CD14-positive monocyte (primary cell): ENCODE results near the gene IPO9. TPM values are rescaled to one million over a fixed set of nuclear protein-coding genes. Genes with fewer than 3 reads are reported as not detected.

Experiments
- DNase-seq, 3 donors: peaks; one replicate each; pipeline ENCODE4 v3.0.0-alpha.2; 2011 to 2022
- H2AFZ ChIP-seq: 2 replicates; pipeline ENCODE4 v1.6.0; 2012; ENCODE audit warnings: mild to moderate bottlenecking, low read depth, low read length, inconsistent platforms; ENCODE audit not compliant: insufficient read depth, poor library complexity, severe bottlenecking
- H3K27ac ChIP-seq, 2 donors: 1 replicate in 1 of 2; 2 replicates in 1 of 2; pipeline ENCODE4 v1.5.1; 2012 to 2013; ENCODE audit warnings: low read length in 2 of 2, control low read depth in 1 of 2, inconsistent platforms in 1 of 2, low read depth in 1 of 2, mild to moderate bottlenecking in 1 of 2
- H3K27me3 ChIP-seq, 2 donors: one replicate each; pipeline versions ENCODE4 v1.6.0 to v1.6.1; 2011 to 2013; ENCODE audit warnings: low read length in 2 of 2; ENCODE audit not compliant: control insufficient read depth in 2 of 2, insufficient read depth in 2 of 2
- H3K36me3 ChIP-seq, 2 donors: replicated peaks in 1 of 2; 1 replicate in 1 of 2; 2 replicates in 1 of 2; pipeline versions ENCODE4 v1.5.1 to v1.6.1; 2012 to 2013; ENCODE audit warnings: low read length in 2 of 2, control low read depth in 1 of 2, inconsistent platforms in 1 of 2, mild to moderate bottlenecking in 1 of 2; ENCODE audit not compliant: insufficient read depth in 2 of 2, control insufficient read depth in 1 of 2
- H3K4me1 ChIP-seq, 2 donors: 1 replicate in 1 of 2; 2 replicates in 1 of 2; pipeline versions ENCODE4 v1.5.1 to v1.6.1; 2012 to 2013; ENCODE audit warnings: low read length in 2 of 2, control low read depth in 1 of 2, inconsistent platforms in 1 of 2, mild to moderate bottlenecking in 1 of 2, moderate library complexity in 1 of 2; ENCODE audit not compliant: insufficient read depth in 2 of 2, control insufficient read depth in 1 of 2
- H3K4me2 ChIP-seq: replicated peaks from 2 replicates; pipeline ENCODE3; 2012; ENCODE audit warnings: low read length, moderate library complexity, mild to moderate bottlenecking; ENCODE audit not compliant: poor library complexity, severe bottlenecking; ENCODE audit errors: extremely low read depth
- H3K4me3 ChIP-seq, 3 experiments: fragments of 200-600 bp in 1 of 3; sonication (generic) in 1 of 3; replicated peaks in 1 of 3; 1 replicate in 2 of 3; 2 replicates in 1 of 3; pipeline ENCODE4 v1.5.1; 2011 to 2013; ENCODE audit warnings: low read length in 3 of 3, mild to moderate bottlenecking in 3 of 3, control low read depth in 2 of 3, low read depth in 2 of 3, inconsistent platforms in 1 of 3, moderate library complexity in 1 of 3
- H3K79me2 ChIP-seq: 2 replicates; pipeline ENCODE4 v1.6.0; 2012; ENCODE audit warnings: mild to moderate bottlenecking, control low read depth, inconsistent platforms, low read length, moderate library complexity; ENCODE audit not compliant: insufficient read depth
- H3K9ac ChIP-seq: 2 replicates; pipeline ENCODE4 v1.6.0; 2017; ENCODE audit warnings: low read length, mild to moderate bottlenecking; ENCODE audit not compliant: insufficient read depth, poor library complexity, severe bottlenecking
- H3K9me3 ChIP-seq, 2 donors: replicated peaks in 1 of 2; 1 replicate in 1 of 2; 2 replicates in 1 of 2; pipeline versions ENCODE4 v1.5.1 to v1.6.1; 2012 to 2013; ENCODE audit warnings: low read length in 2 of 2, control low read depth in 1 of 2; ENCODE audit not compliant: control insufficient read depth in 1 of 2, insufficient read depth in 1 of 2
- H4K20me1 ChIP-seq: 2 replicates; pipeline ENCODE4 v1.6.0; 2012; ENCODE audit warnings: mild to moderate bottlenecking, low read length, control low read depth, moderate library complexity; ENCODE audit not compliant: insufficient read depth
- H3K27ac Mint-ChIP-seq, 7 donors: one replicate each; pipeline ENCODE4 v1.8.0; 2020; ENCODE audit warnings: mild to moderate bottlenecking in 7 of 7, mixed read lengths in 7 of 7, moderate library complexity in 6 of 7, inconsistent platforms in 2 of 7
- H3K27me3 Mint-ChIP-seq, 3 donors: one replicate each; pipeline ENCODE4 v1.8.0; 2021 to 2022; ENCODE audit warnings: low read depth in 3 of 3, mild to moderate bottlenecking in 3 of 3, mixed read lengths in 3 of 3, moderate library complexity in 3 of 3, inconsistent platforms in 1 of 3
- H3K36me3 Mint-ChIP-seq, 2 donors: one replicate each; pipeline ENCODE4 v1.8.0; 2020; ENCODE audit warnings: mixed read lengths in 2 of 2, inconsistent platforms in 1 of 2, mild to moderate bottlenecking in 1 of 2
- H3K4me1 Mint-ChIP-seq: one replicate; pipeline ENCODE4 v1.8.0; 2020; ENCODE audit warnings: mild to moderate bottlenecking, mixed read lengths
- H3K4me3 Mint-ChIP-seq, 2 donors: one replicate each; pipeline ENCODE4 v1.8.0; 2020; ENCODE audit warnings: mild to moderate bottlenecking in 2 of 2, mixed read lengths in 2 of 2, moderate library complexity in 1 of 2
- H3K9me3 Mint-ChIP-seq, 7 donors: one replicate each; pipeline ENCODE4 v1.8.0; 2020 to 2022; ENCODE audit warnings: mixed read lengths in 7 of 7, mild to moderate bottlenecking in 6 of 7, moderate library complexity in 6 of 7, inconsistent platforms in 2 of 7
- CTCF ChIP-seq: fragments of 200-600 bp; IDR thresholded peaks from one replicate; pipeline ENCODE4 v1.8.0; 2022; ENCODE audit warnings: antibody characterized with exemption, mild to moderate bottlenecking
- WGBS: methylation state at CpG from one replicate; pipeline ENCODE4 v1.1.5; 2013; ENCODE audit warnings: missing lambda C conversion rate; ENCODE audit not compliant: insufficient coverage; 5-methylcytosine and 5-hydroxymethylcytosine counted together
- intact Hi-C, 2 donors: fragments of 100-400 bp; cut with micrococcal nuclease; formaldehyde crosslinking; loops; one replicate each; pipeline versions ENCODE4 v1.15.0 to v1.15.1; 2023
- polyA plus RNA-seq, 3 donors: library from polyadenylated mRNA; depleted of rRNA in 1 of 3; unstranded in 2 of 3; stranded (reverse) in 1 of 3; fragments of 300-500 nt in 2 of 3; fragments of >200 nt in 1 of 3; fragmentation: Illumina TruSeq in 2 of 3; gene quantifications; 1 replicate in 2 of 3; 2 replicates in 1 of 3; pipeline ENCODE4 v1.2.3, GENCODE V29; 2012 to 2021

IPO9 gene
- polyA plus RNA-seq, 3 donors = 11.3 to 12.6 (median 12.0) TPM

- intact Hi-C loops = no loop called here
- H3K27me3 Mint-ChIP-seq = peaks cover 5 to 11% (median 9%) of the 10 kb centered on the region in 3 donors
- no CpG with 5 or more reads among the region's 5 CpGs for WGBS
Observed at GRCh38 chr1:201925981-201926645, 97.2 kb downstream of the IPO9 start.

GRCh38 chr1:201928266-201928665, 99.3 kb downstream of the IPO9 start:
- Mint-ChIP-seq H3K27ac (no peak overlapping the region), H3K9me3 (peaks cover 0 to 8% (median 2%) of the 10 kb centered on the region in 7 donors), H3K27me3 (peaks cover 5 to 12% (median 12%) of the 10 kb centered on the region in 3 donors), H3K4me3 (no peak overlapping the region), H3K36me3 (no peaks in the 10 kb centered on the region), H3K4me1 (no peaks in the 10 kb centered on the region)
- Histone ChIP-seq H4K20me1 (no peaks in the 10 kb centered on the region), H3K27ac (no peak overlapping the region), H3K4me3 (no peak overlapping the region), H3K4me1 (no peaks in the 10 kb centered on the region), H2AFZ (no peak overlapping the region), H3K9me3 (no peaks in the 10 kb centered on the region), H3K4me2 (no peak overlapping the region), H3K36me3 (no peaks in the 10 kb centered on the region), H3K9ac (no peak overlapping the region), H3K79me2 (no peaks in the 10 kb centered on the region), H3K27me3 (peaks cover 0 to 4% of the 10 kb centered on the region in 2 donors)
- intact Hi-C loops = no loop called here
- TF ChIP-seq CTCF = no peak
- no peak for DNase-seq
- 100% methylated on average over 1 of the region's 3 CpGs for WGBS

More at GRCh38 chr1:201925981-201926645, 97.2 kb downstream of the IPO9 start:
- no peaks in the 10 kb centered on the region for H3K4me1 Mint-ChIP-seq
- no peaks in the 10 kb centered on the region for H3K9me3 ChIP-seq
- DNase-seq = no peak
- peaks cover 3 to 26% (median 12%) of the 10 kb centered on the region in 7 donors for H3K9me3 Mint-ChIP-seq
- H3K36me3 ChIP-seq = no peaks in the 10 kb centered on the region
- H3K27me3 ChIP-seq = peaks cover 0 to 4% of the 10 kb centered on the region in 2 donors
- H3K27ac Mint-ChIP-seq = peak overlapping the region in 2 of 7 donors; percentile 4 to 5
- H3K79me2 ChIP-seq = no peaks in the 10 kb centered on the region
- H3K9ac ChIP-seq = no peak overlapping the region
- no peak for TF ChIP-seq CTCF
- no peaks in the 10 kb centered on the region for H3K4me1 ChIP-seq
- H4K20me1 ChIP-seq = no peaks in the 10 kb centered on the region
- no peak overlapping the region for H2AFZ ChIP-seq
- no peak overlapping the region for H3K4me2 ChIP-seq
- H3K36me3 Mint-ChIP-seq = no peaks in the 10 kb centered on the region
- no peak overlapping the region for H3K4me3 Mint-ChIP-seq
- H3K4me3 ChIP-seq = no peak overlapping the region
- H3K27ac ChIP-seq = no peak overlapping the region
